22Rv1 (cell line): ENCODE results near the gene WWOX.

ENCODE experiments used
- CTCF ChIP-seq: fragments of 450-650 bp; IDR thresholded peaks from 2 replicates; pipeline ENCODE4 v1.5.1; 2017; ENCODE audit warnings: mild to moderate bottlenecking
- ZFX ChIP-seq: fragments of 450-650 bp; IDR thresholded peaks from 2 replicates; pipeline ENCODE4 v1.6.1; 2017; ENCODE audit warnings: antibody characterized with exemption, borderline replicate concordance

GRCh38 chr16:78479723-78480122, 380.3 kb downstream of the WWOX start:
- TF ChIP-seq CTCF (no peak), ZFX (no peak)
